GM12878 (cell line): ENCODE results near the gene UNC50. TPM values are rescaled to one million over a fixed set of nuclear protein-coding genes. Genes with fewer than 3 reads are reported as not detected.

Source experiments
- ATAC-seq: fragments of 200-7000 bp; cut with Tn5 transposase; 3 replicates; pipeline ENCODE4 v1.9.1; 2020; ENCODE audit warnings: mild to moderate bottlenecking, moderate library complexity
- BruUV-seq: library from RNA; stranded (reverse); fragments of 400-500 nt; replicated peaks from 2 replicates; lab custom pipeline; 2021; lab: Mats Ljungman, UMichigan
- CTCF ChIA-PET: fragments of 300-600 bp; sonication (Branson Sonifier 250); formaldehyde crosslinking; extraction: SDS; loops from one replicate; lab custom pipeline; 2021; ENCODE audit warnings: inconsistent platforms; lab: Yijun Ruan, JAX
- POLR2A ChIA-PET: fragments of 350-600 bp; formaldehyde crosslinking; extraction: SDS; loops from one replicate; lab custom pipeline; 2021; ENCODE audit warnings: inconsistent platforms; lab: Charles Lee
- RAD21 ChIA-PET: fragments of 300-600 bp; sonication (Branson Sonifier 250); formaldehyde crosslinking; loops from one replicate; lab custom pipeline; 2023; ENCODE audit warnings: antibody characterized with exemption; ENCODE audit not compliant: unreplicated experiment; lab: Charles Lee
- SMC1A ChIA-PET: fragments of 300-600 bp; sonication (Branson Sonifier 250); formaldehyde crosslinking; loops from one replicate; lab custom pipeline; 2023; ENCODE audit not compliant: unreplicated experiment, uncharacterized antibody; lab: Charles Lee
- DNase-seq: peaks from one replicate; pipeline ENCODE4 v3.0.0-alpha.2; 2011; ENCODE audit warnings: low read depth, low spot score
- FAIRE-seq: peaks from 3 replicates; lab custom pipeline; 2011; peaks lifted over from hg19 to GRCh38; lab: Jason Lieb, UNC
- H2AFZ ChIP-seq: 2 replicates; pipeline ENCODE4 v1.6.0; 2011; ENCODE audit warnings: low read depth, low read length, control low read depth; ENCODE audit not compliant: control insufficient read depth
- H3K27ac ChIP-seq: 2 replicates; pipeline ENCODE4 v1.5.1; 2011; ENCODE audit warnings: control low read depth; ENCODE audit not compliant: control insufficient read depth, insufficient read depth
- H3K27me3 ChIP-seq, 2 experiments: replicated peaks in 1 of 2; 2 replicates each; pipeline versions ENCODE4 v1.6.0 to v1.6.1; 2011; ENCODE audit warnings: low read length in 1 of 2; ENCODE audit not compliant: control insufficient read depth in 2 of 2, insufficient read depth in 2 of 2
- H3K36me3 ChIP-seq, 2 experiments: 2 replicates each; pipeline ENCODE4 v1.5.1; 2011; ENCODE audit warnings: low read length in 1 of 2; ENCODE audit not compliant: control insufficient read depth in 2 of 2, insufficient read depth in 2 of 2
- H3K4me1 ChIP-seq: 2 replicates; pipeline ENCODE4 v1.6.1; 2011; ENCODE audit warnings: mild to moderate bottlenecking, low read length, moderate library complexity, mixed read lengths; ENCODE audit not compliant: control insufficient read depth, insufficient read depth
- H3K4me2 ChIP-seq: 2 replicates; pipeline ENCODE4 v1.6.0; 2011; ENCODE audit warnings: control low read depth; ENCODE audit not compliant: control insufficient read depth, insufficient read depth
- H3K4me3 ChIP-seq: fragments of 200-600 bp; sonication (generic); 2 replicates; pipeline ENCODE4 v1.5.1; 2016
- H3K79me2 ChIP-seq: 2 replicates; pipeline ENCODE4 v1.6.0; 2011; ENCODE audit warnings: low read length; ENCODE audit not compliant: control insufficient read depth, insufficient read depth
- H3K9ac ChIP-seq: 2 replicates; pipeline ENCODE4 v1.8.0; 2011; ENCODE audit warnings: low read length, control low read depth, mixed read lengths; ENCODE audit not compliant: control insufficient read depth, insufficient read depth
- H3K9me3 ChIP-seq: replicated peaks from 3 replicates; pipeline ENCODE4 v1.5.1; 2011; ENCODE audit warnings: mild to moderate bottlenecking, low read length; ENCODE audit not compliant: control insufficient read depth, insufficient read depth
- H4K20me1 ChIP-seq: 2 replicates; pipeline ENCODE4 v1.6.0; 2011; ENCODE audit not compliant: control insufficient read depth, insufficient read depth
- ATF2 ChIP-seq: IDR thresholded peaks from 2 replicates; pipeline ENCODE4 v1.6.1; 2012; ENCODE audit warnings: low read length, inconsistent platforms
- CHD1 ChIP-seq: IDR thresholded peaks from 2 replicates; pipeline ENCODE4 v1.6.1; 2012; ENCODE audit warnings: low read depth, low read length, improper control_type of control experiment
- CHD4 ChIP-seq: fragments of 200-600 bp; sonication (generic); IDR thresholded peaks from 2 replicates; pipeline ENCODE4 v1.6.1; 2016; ENCODE audit warnings: mild to moderate bottlenecking
- ETV6 ChIP-seq, 2 experiments: fragments of 450-650 bp in 1 of 2; IDR thresholded peaks in 1 of 2; conservative IDR thresholded peaks in 1 of 2; 2 replicates each; pipeline ENCODE4 v1.6.1; 2014; ENCODE audit warnings: antibody characterized with exemption in 1 of 2, borderline replicate concordance in 1 of 2, low read depth in 1 of 2, mild to moderate bottlenecking in 1 of 2, moderate library complexity in 1 of 2
- FOXM1 ChIP-seq: IDR thresholded peaks from 2 replicates; pipeline ENCODE4 v1.6.1; 2012; ENCODE audit warnings: low read depth, mild to moderate bottlenecking, inconsistent platforms, low read length, moderate library complexity
- NBN ChIP-seq: fragments of 450-650 bp; IDR thresholded peaks from 2 replicates; pipeline ENCODE4 v1.6.1; 2016
- PAX8 ChIP-seq: fragments of 450-650 bp; IDR thresholded peaks from 2 replicates; pipeline ENCODE4 v1.6.1; 2017; ENCODE audit warnings: mild to moderate bottlenecking, moderate library complexity
- RB1 ChIP-seq: fragments of 450-650 bp; formaldehyde crosslinking; IDR thresholded peaks from 2 replicates; pipeline ENCODE4 v1.6.1; 2017; ENCODE audit warnings: mild to moderate bottlenecking, borderline replicate concordance
- SIN3A ChIP-seq: IDR thresholded peaks from 2 replicates; pipeline ENCODE4 v1.6.1; 2012; ENCODE audit warnings: low read depth, low read length, improper control_type of control experiment
- SMAD1 ChIP-seq: fragments of 450-650 bp; IDR thresholded peaks from 2 replicates; pipeline ENCODE4 v1.6.1; 2018; ENCODE audit warnings: mild to moderate bottlenecking, low read depth; ENCODE audit not compliant: partially characterized antibody
- SMC3 ChIP-seq: IDR thresholded peaks from 2 replicates; pipeline ENCODE4 v1.6.1; 2011; ENCODE audit warnings: low read length, improper control_type of control experiment, borderline replicate concordance
- WGBS: methylation state at CpG from one replicate; pipeline ENCODE4 v1.1.6; 2016; ENCODE audit warnings: low lambda C conversion rate; ENCODE audit not compliant: insufficient replicate concordance, insufficient coverage; ENCODE audit errors: missing lambda C conversion rate; 5-methylcytosine and 5-hydroxymethylcytosine counted together
- in situ Hi-C: fragments of 300-500 bp; cut with MboI; formaldehyde crosslinking; loops from 9 replicates; pipeline ENCODE4 v1.14.3; 2018; ENCODE audit warnings: mixed read lengths
- intact Hi-C: fragments of 100-400 bp; cut with micrococcal nuclease; formaldehyde crosslinking; loops from one replicate; pipeline ENCODE4 v1.14.2; 2022; ENCODE audit not compliant: unreplicated experiment
- polyA plus RNA-seq, 11 experiments: library from polyadenylated mRNA; depleted of rRNA in 4 of 11; unstranded in 6 of 11; stranded (reverse) in 5 of 11; fragments of >200 nt; fragmentation: Nextera tagmentation in 4 of 11; fragmentation: Illumina TruSeq in 1 of 11; extraction: Ambion mirVana in 4 of 11; extraction: Trizol in 1 of 11; gene quantifications; 1 replicate in 1 of 11; 2 replicates in 10 of 11; pipeline versions ENCODE4 v1.2.1 to v1.2.3, GENCODE V29; 2011 to 2016; ENCODE audit warnings: inconsistent platforms in 2 of 11, missing spikeins in 2 of 11, low read depth in 1 of 11
- total RNA-seq, 4 experiments: library from RNA; depleted of rRNA in 3 of 4; stranded (reverse); fragments of >200 nt in 3 of 4; fragmentation: Illumina TruSeq in 1 of 4; extraction: Trizol in 1 of 4; gene quantifications; 2 replicates each; pipeline versions ENCODE4 v1.2.1 to v1.2.3, GENCODE V29; 2013 to 2021
- TF ChIP-seq, protein P1 (sequence below): fragments of 450-650 bp; IDR thresholded peaks from 2 replicates; pipeline ENCODE4 v1.6.1; 2017; ENCODE audit warnings: mild to moderate bottlenecking, moderate library complexity
- TF ChIP-seq, protein P2 (sequence below): fragments of 450-650 bp; formaldehyde crosslinking; IDR thresholded peaks from 2 replicates; pipeline ENCODE4 v1.4.0; 2020; ENCODE audit warnings: mild to moderate bottlenecking, moderate library complexity
- TF ChIP-seq, protein P3 (sequence below): IDR thresholded peaks from 2 replicates; pipeline ENCODE4 v1.6.1; 2012; ENCODE audit warnings: low read depth, low read length, improper control_type of control experiment

The UNC50 gene
- total and polyA plus RNA-seq, 10 of the 15 experiments (the other 5 are each of a cell fraction or from before 2014, with no cell fraction given) = 25.5 to 76.3 (median 37.8) TPM

GRCh38 chr2:98559581-98559980 is 48.8 kb upstream of the UNC50 start (continued):
- TF ChIP-seq SMC3 = no peak
- no peak for TF ChIP-seq ETV6 (conservative IDR thresholded peaks at IDR 0.05 in 1 of 2, IDR thresholded peaks at IDR 0.05 in 1 of 2; ENCODE audit: borderline replicate concordance in 1 of 2, low read depth in 1 of 2)
- no peak for TF ChIP-seq SMAD1
- TF ChIP-seq, protein P1, sequence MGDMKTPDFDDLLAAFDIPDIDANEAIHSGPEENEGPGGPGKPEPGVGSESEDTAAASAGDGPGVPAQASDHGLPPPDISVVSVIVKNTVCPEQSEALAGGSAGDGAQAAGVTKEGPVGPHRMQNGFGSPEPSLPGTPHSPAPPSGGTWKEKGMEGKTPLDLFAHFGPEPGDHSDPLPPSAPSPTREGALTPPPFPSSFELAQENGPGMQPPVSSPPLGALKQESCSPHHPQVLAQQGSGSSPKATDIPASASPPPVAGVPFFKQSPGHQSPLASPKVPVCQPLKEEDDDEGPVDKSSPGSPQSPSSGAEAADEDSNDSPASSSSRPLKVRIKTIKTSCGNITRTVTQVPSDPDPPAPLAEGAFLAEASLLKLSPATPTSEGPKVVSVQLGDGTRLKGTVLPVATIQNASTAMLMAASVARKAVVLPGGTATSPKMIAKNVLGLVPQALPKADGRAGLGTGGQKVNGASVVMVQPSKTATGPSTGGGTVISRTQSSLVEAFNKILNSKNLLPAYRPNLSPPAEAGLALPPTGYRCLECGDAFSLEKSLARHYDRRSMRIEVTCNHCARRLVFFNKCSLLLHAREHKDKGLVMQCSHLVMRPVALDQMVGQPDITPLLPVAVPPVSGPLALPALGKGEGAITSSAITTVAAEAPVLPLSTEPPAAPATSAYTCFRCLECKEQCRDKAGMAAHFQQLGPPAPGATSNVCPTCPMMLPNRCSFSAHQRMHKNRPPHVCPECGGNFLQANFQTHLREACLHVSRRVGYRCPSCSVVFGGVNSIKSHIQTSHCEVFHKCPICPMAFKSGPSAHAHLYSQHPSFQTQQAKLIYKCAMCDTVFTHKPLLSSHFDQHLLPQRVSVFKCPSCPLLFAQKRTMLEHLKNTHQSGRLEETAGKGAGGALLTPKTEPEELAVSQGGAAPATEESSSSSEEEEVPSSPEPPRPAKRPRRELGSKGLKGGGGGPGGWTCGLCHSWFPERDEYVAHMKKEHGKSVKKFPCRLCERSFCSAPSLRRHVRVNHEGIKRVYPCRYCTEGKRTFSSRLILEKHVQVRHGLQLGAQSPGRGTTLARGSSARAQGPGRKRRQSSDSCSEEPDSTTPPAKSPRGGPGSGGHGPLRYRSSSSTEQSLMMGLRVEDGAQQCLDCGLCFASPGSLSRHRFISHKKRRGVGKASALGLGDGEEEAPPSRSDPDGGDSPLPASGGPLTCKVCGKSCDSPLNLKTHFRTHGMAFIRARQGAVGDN = no peak
- TF ChIP-seq CHD1 = no peak

GRCh38 chr2:98560256-98560771 is 48.1 kb upstream of the UNC50 start:
- CTCF ChIA-PET = interaction anchor here (5.2 kb wide), 1 partner anchor 8 kb away, joined by 24 read pairs; no protein-coding TSS in a partner anchor
- DNase-seq (no peak), ATAC-seq (no peak), FAIRE-seq (no peak)
- Histone ChIP-seq H3K27ac (no peak overlapping the region), H3K36me3 (peaks cover 21 to 48% of the 10 kb centered on the region in 2 experiments), H2AFZ (no peak overlapping the region), H3K4me3 (no peak overlapping the region), H3K4me2 (no peak overlapping the region), H3K9ac (no peak overlapping the region), H3K9me3 (no peaks in the 10 kb centered on the region), H3K4me1 (peaks cover 16% of the 10 kb centered on the region), H4K20me1 (no peaks in the 10 kb centered on the region), H3K27me3 (no peaks in the 10 kb centered on the region), H3K79me2 (no peaks in the 10 kb centered on the region)
- RAD21 ChIA-PET = no interaction called here
- in situ Hi-C loops = no loop called here
- intact Hi-C loops = no loop called here
- no TSS peak for BruUV-seq
- SMC1A ChIA-PET = interaction anchor here (0.9 kb wide), 1 partner anchor 114 kb away, joined by 3 read pairs; no protein-coding TSS in a partner anchor
- POLR2A ChIA-PET = interaction anchor here (0.7 to 1.1 kb wide), 2 partner anchors 10 to 13 kb away, joined by 3 read pairs; no protein-coding TSS in a partner anchor
- WGBS = 52% methylated on average over 9 of the region's 9 CpGs
- TF ChIP-seq NBN (no peak), SIN3A (no peak), ATF2 (no peak), PAX8 (no peak), SMAD1 (no peak), FOXM1 (no peak), CHD4 (no peak), RB1 (no peak)
- TF ChIP-seq, protein P2, sequence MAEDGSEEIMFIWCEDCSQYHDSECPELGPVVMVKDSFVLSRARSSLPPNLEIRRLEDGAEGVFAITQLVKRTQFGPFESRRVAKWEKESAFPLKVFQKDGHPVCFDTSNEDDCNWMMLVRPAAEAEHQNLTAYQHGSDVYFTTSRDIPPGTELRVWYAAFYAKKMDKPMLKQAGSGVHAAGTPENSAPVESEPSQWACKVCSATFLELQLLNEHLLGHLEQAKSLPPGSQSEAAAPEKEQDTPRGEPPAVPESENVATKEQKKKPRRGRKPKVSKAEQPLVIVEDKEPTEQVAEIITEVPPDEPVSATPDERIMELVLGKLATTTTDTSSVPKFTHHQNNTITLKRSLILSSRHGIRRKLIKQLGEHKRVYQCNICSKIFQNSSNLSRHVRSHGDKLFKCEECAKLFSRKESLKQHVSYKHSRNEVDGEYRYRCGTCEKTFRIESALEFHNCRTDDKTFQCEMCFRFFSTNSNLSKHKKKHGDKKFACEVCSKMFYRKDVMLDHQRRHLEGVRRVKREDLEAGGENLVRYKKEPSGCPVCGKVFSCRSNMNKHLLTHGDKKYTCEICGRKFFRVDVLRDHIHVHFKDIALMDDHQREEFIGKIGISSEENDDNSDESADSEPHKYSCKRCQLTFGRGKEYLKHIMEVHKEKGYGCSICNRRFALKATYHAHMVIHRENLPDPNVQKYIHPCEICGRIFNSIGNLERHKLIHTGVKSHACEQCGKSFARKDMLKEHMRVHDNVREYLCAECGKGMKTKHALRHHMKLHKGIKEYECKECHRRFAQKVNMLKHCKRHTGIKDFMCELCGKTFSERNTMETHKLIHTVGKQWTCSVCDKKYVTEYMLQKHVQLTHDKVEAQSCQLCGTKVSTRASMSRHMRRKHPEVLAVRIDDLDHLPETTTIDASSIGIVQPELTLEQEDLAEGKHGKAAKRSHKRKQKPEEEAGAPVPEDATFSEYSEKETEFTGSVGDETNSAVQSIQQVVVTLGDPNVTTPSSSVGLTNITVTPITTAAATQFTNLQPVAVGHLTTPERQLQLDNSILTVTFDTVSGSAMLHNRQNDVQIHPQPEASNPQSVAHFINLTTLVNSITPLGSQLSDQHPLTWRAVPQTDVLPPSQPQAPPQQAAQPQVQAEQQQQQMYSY (CRISPR knock-in tag) = no peak
- TF ChIP-seq, protein P3, sequence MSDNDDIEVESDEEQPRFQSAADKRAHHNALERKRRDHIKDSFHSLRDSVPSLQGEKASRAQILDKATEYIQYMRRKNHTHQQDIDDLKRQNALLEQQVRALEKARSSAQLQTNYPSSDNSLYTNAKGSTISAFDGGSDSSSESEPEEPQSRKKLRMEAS = no peak
